IMR-90 (cell line): ENCODE measurements around the gene NENF. TPM values are rescaled to one million over a fixed set of nuclear protein-coding genes. Genes with fewer than 3 reads are reported as not detected.

Experiments used
- ATAC-seq: fragments of 200-7000 bp; cut with Tn5 transposase; 2 replicates; pipeline ENCODE4 v1.9.1; 2020; ENCODE audit warnings: low read depth, mild to moderate bottlenecking, moderate library complexity
- BruUV-seq: library from RNA; stranded (reverse); fragments of 400-500 nt; replicated peaks from 2 replicates; lab custom pipeline; 2021; lab: Mats Ljungman, UMichigan
- CTCF ChIA-PET: fragments of 300-600 bp; formaldehyde crosslinking; extraction: SDS; loops from one replicate; lab custom pipeline; 2021; ENCODE audit warnings: antibody characterized with exemption; lab: Yijun Ruan, JAX
- POLR2A ChIA-PET: fragments of 300-600 bp; sonication (Branson Sonifier 250); formaldehyde crosslinking; loops from one replicate; lab custom pipeline; 2022; ENCODE audit warnings: antibody characterized with exemption; ENCODE audit not compliant: unreplicated experiment; lab: Charles Lee
- DNase-seq: peaks from one replicate; pipeline ENCODE4 v3.0.0; 2013
- H2AFZ ChIP-seq: replicated peaks from 2 replicates; pipeline ENCODE3; 2013; ENCODE audit warnings: low read length, mild to moderate bottlenecking; ENCODE audit not compliant: poor library complexity
- H2AK5ac ChIP-seq: 2 replicates; pipeline ENCODE4 v1.6.1; 2013; ENCODE audit warnings: low read depth, low read length, inconsistent platforms
- H2AK9ac ChIP-seq: replicated peaks from 2 replicates; pipeline ENCODE3; 2013; ENCODE audit warnings: mild to moderate bottlenecking, low read depth, low read length, moderate library complexity; ENCODE audit not compliant: poor library complexity
- H2BK120ac ChIP-seq: 2 replicates; pipeline ENCODE4 v1.6.1; 2013; ENCODE audit warnings: low read depth, low read length, inconsistent platforms
- H2BK15ac ChIP-seq: 3 replicates; pipeline ENCODE4 v1.6.1; 2013; ENCODE audit warnings: low read depth, low read length, inconsistent platforms
- H2BK20ac ChIP-seq: 2 replicates; pipeline ENCODE4 v1.6.1; 2013; ENCODE audit warnings: low read depth, mild to moderate bottlenecking, inconsistent platforms, low read length, moderate library complexity
- H2BK5ac ChIP-seq: 2 replicates; pipeline ENCODE4 v1.6.1; 2013; ENCODE audit warnings: mild to moderate bottlenecking, low read depth, low read length, inconsistent platforms; ENCODE audit not compliant: poor library complexity, severe bottlenecking
- H3K14ac ChIP-seq: replicated peaks from 2 replicates; pipeline ENCODE4 v1.6.1; 2013; ENCODE audit warnings: low read depth, low read length, inconsistent platforms
- H3K18ac ChIP-seq: 2 replicates; pipeline ENCODE4 v1.6.1; 2013; ENCODE audit warnings: low read depth, low read length, control low read depth
- H3K23ac ChIP-seq: 2 replicates; pipeline ENCODE4 v1.6.1; 2013; ENCODE audit warnings: low read depth, low read length, inconsistent platforms
- H3K27ac ChIP-seq: 2 replicates; pipeline ENCODE4 v1.5.1; 2013; ENCODE audit warnings: mild to moderate bottlenecking, control low read depth, low read length; ENCODE audit not compliant: insufficient read depth
- H3K27me3 ChIP-seq: 2 replicates; pipeline ENCODE4 v1.6.1; 2013; ENCODE audit warnings: low read length; ENCODE audit not compliant: control insufficient read depth, insufficient read depth
- H3K36me3 ChIP-seq: 2 replicates; pipeline ENCODE4 v1.6.1; 2013; ENCODE audit warnings: low read length, mixed read lengths; ENCODE audit not compliant: control insufficient read depth, insufficient read depth
- H3K4ac ChIP-seq: 2 replicates; pipeline ENCODE4 v1.6.1; 2013; ENCODE audit warnings: low read depth, low read length, inconsistent platforms
- H3K4me1 ChIP-seq: 2 replicates; pipeline ENCODE4 v1.6.1; 2013; ENCODE audit warnings: low read length, mixed read lengths; ENCODE audit not compliant: control insufficient read depth, insufficient read depth
- H3K4me2 ChIP-seq: 2 replicates; pipeline ENCODE4 v1.6.1; 2013; ENCODE audit warnings: low read depth, mild to moderate bottlenecking, control low read depth, low read length, moderate library complexity
- H3K4me3 ChIP-seq: 2 replicates; pipeline ENCODE4 v1.5.1; 2013; ENCODE audit warnings: low read depth, mild to moderate bottlenecking, control low read depth, low read length, moderate library complexity; ENCODE audit not compliant: insufficient read depth
- H3K56ac ChIP-seq: 2 replicates; pipeline ENCODE4 v1.6.1; 2013; ENCODE audit warnings: low read length, inconsistent platforms; ENCODE audit not compliant: insufficient read depth; ENCODE audit errors: extremely low read depth
- H3K79me1 ChIP-seq, 2 experiments: 2 replicates each; pipeline ENCODE4 v1.6.1; 2013; ENCODE audit warnings: low read length in 2 of 2, inconsistent platforms in 1 of 2, low read depth in 1 of 2
- H3K9ac ChIP-seq: 2 replicates; pipeline ENCODE4 v1.6.1; 2013; ENCODE audit warnings: low read depth, low read length, control low read depth
- H3K9me1 ChIP-seq: 2 replicates; pipeline ENCODE4 v1.6.1; 2013; ENCODE audit warnings: low read length, inconsistent platforms; ENCODE audit not compliant: insufficient read depth
- H3K9me3 ChIP-seq: 2 replicates; pipeline ENCODE4 v1.6.1; 2013; ENCODE audit warnings: low read length; ENCODE audit not compliant: control insufficient read depth, insufficient read depth
- H4K20me1 ChIP-seq: 2 replicates; pipeline ENCODE4 v1.6.1; 2013; ENCODE audit warnings: low read length, inconsistent platforms; ENCODE audit not compliant: insufficient read depth
- H4K5ac ChIP-seq: 2 replicates; pipeline ENCODE4 v1.6.1; 2013; ENCODE audit warnings: mild to moderate bottlenecking, low read depth, low read length, control low read depth
- H4K8ac ChIP-seq, 2 experiments: 2 replicates each; pipeline ENCODE4 v1.6.1; 2013; ENCODE audit warnings: low read depth in 2 of 2, low read length in 2 of 2, control low read depth in 1 of 2, inconsistent platforms in 1 of 2
- H4K91ac ChIP-seq: 2 replicates; pipeline ENCODE4 v1.6.1; 2013; ENCODE audit warnings: low read depth, low read length, inconsistent platforms; ENCODE audit not compliant: insufficient read depth
- BHLHE40 ChIP-seq: fragments of 150-350 bp; IDR thresholded peaks from 2 replicates; pipeline ENCODE4 v1.6.1; 2016; ENCODE audit warnings: mild to moderate bottlenecking, low read depth, low read length
- CEBPB ChIP-seq: IDR thresholded peaks from 2 replicates; pipeline ENCODE4 v1.6.1; 2012; ENCODE audit warnings: low read depth, low read length, improper control_type of control experiment
- CHD1 ChIP-seq: IDR thresholded peaks from 2 replicates; pipeline ENCODE4 v1.6.1; 2012; ENCODE audit warnings: low read depth, low read length, improper control_type of control experiment
- ELK1 ChIP-seq: fragments of 150-350 bp; IDR thresholded peaks from 2 replicates; pipeline ENCODE4 v1.6.1; 2016; ENCODE audit warnings: low read depth, mild to moderate bottlenecking, low read length, moderate library complexity, borderline replicate concordance
- FOS ChIP-seq: fragments of 150-350 bp; IDR thresholded peaks from 2 replicates; pipeline ENCODE4 v1.6.1; 2016; ENCODE audit warnings: low read depth, low read length
- MAZ ChIP-seq: IDR thresholded peaks from 2 replicates; pipeline ENCODE4 v1.6.1; 2012; ENCODE audit warnings: low read depth, mild to moderate bottlenecking, low read length, improper control_type of control experiment, moderate library complexity, borderline replicate concordance
- MXI1 ChIP-seq: IDR thresholded peaks from 2 replicates; pipeline ENCODE4 v1.6.1; 2012; ENCODE audit warnings: low read depth, mild to moderate bottlenecking, low read length, moderate library complexity, borderline replicate concordance
- NFE2L2 ChIP-seq: fragments of 150-350 bp; IDR thresholded peaks from 2 replicates; pipeline ENCODE4 v1.6.1; 2016; ENCODE audit warnings: low read depth, mild to moderate bottlenecking, low read length
- POLR2A ChIP-seq: IDR thresholded peaks from 2 replicates; pipeline ENCODE4 v1.6.1; 2012; ENCODE audit warnings: mild to moderate bottlenecking, low read depth, low read length
- RAD21 ChIP-seq: IDR thresholded peaks from 2 replicates; pipeline ENCODE4 v1.6.1; 2012; ENCODE audit warnings: low read length, improper control_type of control experiment
- RCOR1 ChIP-seq: IDR thresholded peaks from 2 replicates; pipeline ENCODE4 v1.6.1; 2012; ENCODE audit warnings: mild to moderate bottlenecking, low read length, improper control_type of control experiment; ENCODE audit not compliant: insufficient replicate concordance
- RFX5 ChIP-seq: IDR thresholded peaks from 2 replicates; pipeline ENCODE4 v1.8.0; 2012; ENCODE audit warnings: low read depth, mild to moderate bottlenecking, low read length, moderate library complexity
- SMC3 ChIP-seq: fragments of 150-350 bp; IDR thresholded peaks from 2 replicates; pipeline ENCODE4 v1.6.1; 2016; ENCODE audit warnings: low read depth, mild to moderate bottlenecking, antibody characterized with exemption, low read length, moderate library complexity
- USF2 ChIP-seq: fragments of 150-350 bp; IDR thresholded peaks from 2 replicates; pipeline ENCODE4 v1.6.1; 2017; ENCODE audit warnings: mild to moderate bottlenecking, antibody characterized with exemption, low read length, low read depth
- WGBS, 2 experiments: methylation state at CpG; one replicate each; pipeline versions ENCODE4 v1.1.5 to v1.1.7; 2013; ENCODE audit warnings: missing lambda C conversion rate in 2 of 2; ENCODE audit not compliant: insufficient read length in 1 of 2; ENCODE audit errors: extremely low coverage in 2 of 2; 5-methylcytosine and 5-hydroxymethylcytosine counted together
- dilution Hi-C: fragments of 300-500 bp; cut with HindIII; formaldehyde crosslinking; loops from one replicate; pipeline ENCODE4 v1.14.3; 2018; ENCODE audit warnings: low sequenced_read_pairs; ENCODE audit not compliant: unreplicated experiment
- in situ Hi-C: fragments of 300-500 bp; cut with MboI; formaldehyde crosslinking; loops from 3 replicates; pipeline ENCODE4 v1.14.3; 2019; ENCODE audit warnings: low sequenced_read_pairs, inconsistent platforms, mixed read lengths
- intact Hi-C: fragments of 100-400 bp; cut with micrococcal nuclease; formaldehyde crosslinking; loops from 2 replicates; pipeline ENCODE4 v1.10.0; 2022
- polyA plus RNA-seq, 3 experiments: library from polyadenylated mRNA; depleted of rRNA; stranded (reverse); fragments of >200 nt; gene quantifications; 2 replicates each; pipeline ENCODE4 v1.2.3, GENCODE V29; 2012; ENCODE audit warnings: low replicate concordance in 1 of 3
- total RNA-seq: library from RNA; depleted of rRNA; stranded (reverse); fragments of >200 nt; gene quantifications from 2 replicates; pipeline ENCODE4 v1.2.3, GENCODE V29; 2012

The NENF gene
- total and polyA plus RNA-seq, 2 of the 4 experiments (the other 2 are of a cell fraction): 16.0 to 40.4 TPM

- H2BK5ac ChIP-seq: no peak overlapping the region
- no peak overlapping the region for H2AK5ac ChIP-seq
- H2AK9ac ChIP-seq: no peak overlapping the region
- H3K9me3 ChIP-seq: no peaks in the 10 kb centered on the region
- H3K14ac ChIP-seq: no peak overlapping the region
- in situ Hi-C loops (loop anchor here (5.0 kb wide), 1 partner anchor 299 kb away; no protein-coding TSS in a partner anchor), dilution Hi-C loops (no loop called here), intact Hi-C loops (loop anchor here (1.0 to 10.0 kb wide), 7 partner anchors 79 to 517 kb away; partner anchors contain the start of gene ATF3)
- no TSS peak for BruUV-seq
- WGBS, 2 experiments: no CpG with 5 or more reads among the region's 8 CpGs
- no peak overlapping the region for H4K5ac ChIP-seq
- H3K27ac ChIP-seq: no peak overlapping the region
- no peak overlapping the region for H3K4ac ChIP-seq
- H3K4me3 ChIP-seq: no peak overlapping the region
- peak overlapping the region; percentile 27; the same call in 1 of the 2 replicates for H2BK120ac ChIP-seq
- H2AFZ ChIP-seq: no peak overlapping the region
- no peak overlapping the region for H2BK15ac ChIP-seq
- H3K4me1 ChIP-seq: peaks cover 8% of the 10 kb centered on the region
- CTCF ChIA-PET: interaction anchor here (0.6 to 1.4 kb wide), 10 partner anchors 11 to 308 kb away, joined by 3 to 12 read pairs (median 4); partner anchors contain the start of gene ATF3
- ATAC-seq: no peak
- H3K79me1 ChIP-seq: no peaks in the 10 kb centered on the region
- H4K91ac ChIP-seq: no peak overlapping the region
- H4K8ac ChIP-seq: no peak overlapping the region
- no peak overlapping the region for H3K56ac ChIP-seq
- H3K4me2 ChIP-seq: no peak overlapping the region
- H3K9ac ChIP-seq: no peak overlapping the region
- H2BK20ac ChIP-seq: no peak overlapping the region
- H3K27me3 ChIP-seq: peaks cover 4% of the 10 kb centered on the region; the same call in 1 of the 2 replicates
- DNase-seq: no peak
- no peak overlapping the region for H3K23ac ChIP-seq
- no peaks in the 10 kb centered on the region for H4K20me1 ChIP-seq
- H3K18ac ChIP-seq: no peak overlapping the region
- TF ChIP-seq MXI1: no peak
- TF ChIP-seq RAD21: no peak
- no peak for TF ChIP-seq BHLHE40
- TF ChIP-seq SMC3: no peak
- no peak for TF ChIP-seq CEBPB
- no peak for TF ChIP-seq POLR2A
- no peak for TF ChIP-seq NFE2L2
- no peak for TF ChIP-seq MAZ
- no peak for TF ChIP-seq USF2
- no peak for TF ChIP-seq FOS
- no peak for TF ChIP-seq RCOR1
- TF ChIP-seq CHD1: no peak
- no peak for TF ChIP-seq RFX5
- TF ChIP-seq ELK1: no peak
- H3K36me3 ChIP-seq: no peaks in the 10 kb centered on the region
- H3K9me1 ChIP-seq: peaks cover 6% of the 10 kb centered on the region
- POLR2A ChIA-PET: no interaction called here
These were observed 45.2 kb downstream of the NENF start for GRCh38 chr1:212477680-212478466.
